Astrocyte (in vitro differentiated cells and primary cell): ENCODE measurements around the gene PXMP4. TPM values are rescaled to one million over a fixed set of nuclear protein-coding genes. Genes with fewer than 3 reads are reported as not detected.

Source experiments
- DNase-seq: peaks from one replicate; pipeline ENCODE4 v3.0.0-alpha.2; 2010; ENCODE audit warnings: low read depth
- FAIRE-seq: peaks from 2 replicates; lab custom pipeline; 2011; peaks lifted over from hg19 to GRCh38; lab: Jason Lieb, UNC
- H2AFZ ChIP-seq: 2 replicates; pipeline ENCODE4 v1.6.0; 2012; ENCODE audit warnings: low read depth, low read length, inconsistent platforms
- H3K27ac ChIP-seq: 2 replicates; pipeline ENCODE4 v1.5.1; 2011; ENCODE audit warnings: low read depth, low read length, inconsistent platforms
- H3K27me3 ChIP-seq: 2 replicates; pipeline ENCODE4 v1.6.0; 2011; ENCODE audit warnings: low read length, inconsistent platforms; ENCODE audit not compliant: insufficient read depth
- H3K36me3 ChIP-seq: 2 replicates; pipeline ENCODE4 v1.5.1; 2011; ENCODE audit warnings: low read length, inconsistent platforms; ENCODE audit not compliant: insufficient read depth
- H3K4me1 ChIP-seq: 2 replicates; pipeline ENCODE4 v1.5.1; 2011; ENCODE audit warnings: low read length, inconsistent platforms; ENCODE audit not compliant: insufficient read depth
- H3K4me2 ChIP-seq: 2 replicates; pipeline ENCODE4 v1.6.0; 2012; ENCODE audit warnings: low read length, inconsistent platforms
- H3K4me3 ChIP-seq: 2 replicates; pipeline ENCODE4 v1.5.1; 2011; ENCODE audit warnings: low read depth, mild to moderate bottlenecking, low read length, inconsistent platforms; ENCODE audit not compliant: insufficient read depth
- H3K79me2 ChIP-seq: 2 replicates; pipeline ENCODE4 v1.6.0; 2012; ENCODE audit warnings: mild to moderate bottlenecking, low read length, inconsistent platforms; ENCODE audit not compliant: insufficient read depth
- H3K9ac ChIP-seq: 2 replicates; pipeline ENCODE4 v1.6.0; 2012; ENCODE audit warnings: mild to moderate bottlenecking, low read length, inconsistent platforms
- H3K9me3 ChIP-seq: 2 replicates; pipeline ENCODE4 v1.5.1; 2012; ENCODE audit warnings: low read depth, mild to moderate bottlenecking, low read length, inconsistent platforms; ENCODE audit not compliant: insufficient read depth
- H4K20me1 ChIP-seq: 2 replicates; pipeline ENCODE4 v1.6.0; 2012; ENCODE audit warnings: low read length, inconsistent platforms; ENCODE audit not compliant: insufficient read depth
- H3K27ac Mint-ChIP-seq: one replicate; pipeline ENCODE4 v1.8.0; 2021; ENCODE audit warnings: mild to moderate bottlenecking, mixed read lengths; ENCODE audit not compliant: unreplicated experiment
- H3K27me3 Mint-ChIP-seq: one replicate; pipeline ENCODE4 v1.8.0; 2021; ENCODE audit warnings: low read depth, mixed read lengths; ENCODE audit not compliant: unreplicated experiment
- H3K36me3 Mint-ChIP-seq: one replicate; pipeline ENCODE4 v1.8.0; 2021; ENCODE audit warnings: low read depth, mixed read lengths; ENCODE audit not compliant: unreplicated experiment
- H3K4me1 Mint-ChIP-seq: one replicate; pipeline ENCODE4 v1.8.0; 2021; ENCODE audit warnings: low read depth, mixed read lengths; ENCODE audit not compliant: unreplicated experiment
- H3K4me3 Mint-ChIP-seq: one replicate; pipeline ENCODE4 v1.8.0; 2021; ENCODE audit warnings: mild to moderate bottlenecking, moderate library complexity, mixed read lengths; ENCODE audit not compliant: unreplicated experiment
- H3K9me3 Mint-ChIP-seq: one replicate; pipeline ENCODE4 v1.8.0; 2021; ENCODE audit warnings: mild to moderate bottlenecking, mixed read lengths; ENCODE audit not compliant: unreplicated experiment
- EZH2 ChIP-seq: IDR thresholded peaks from 2 replicates; pipeline ENCODE4 v1.6.1; 2012; ENCODE audit warnings: mild to moderate bottlenecking, low read length, inconsistent platforms; ENCODE audit not compliant: insufficient read depth
- total RNA-seq: library from RNA; stranded (reverse); gene quantifications from 2 replicates; pipeline ENCODE4 v1.2.1, GENCODE V29; 2021
- TF ChIP-seq, protein P1 (sequence below): IDR thresholded peaks from 2 replicates; pipeline ENCODE4 v1.5.1; 2011; ENCODE audit warnings: low read depth, mild to moderate bottlenecking, inconsistent platforms, low read length, moderate library complexity; ENCODE audit not compliant: insufficient read depth

PXMP4 gene
- total RNA-seq, 1 donor from 2014 or later, result 1.1 TPM

DNA sequence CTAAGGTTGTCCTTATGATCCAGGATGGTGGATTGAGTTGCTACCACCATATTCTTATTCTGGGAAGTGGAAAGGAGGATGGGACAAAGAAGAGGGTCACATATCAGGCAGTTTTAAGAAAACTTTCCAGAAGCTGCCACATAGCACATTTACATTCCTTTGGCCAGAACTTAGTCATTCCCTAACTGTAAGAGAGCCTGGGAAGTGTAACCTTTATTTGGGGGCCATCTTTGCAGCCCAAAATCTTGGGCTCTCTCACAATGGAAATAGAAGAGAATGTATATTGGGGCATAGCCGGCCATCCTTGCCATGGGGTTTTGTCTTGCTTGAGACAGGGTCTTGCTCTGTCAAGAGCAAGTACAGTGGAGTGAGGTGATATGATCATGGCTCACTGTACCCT lies 20.1 kb upstream of the PXMP4 start:
- no peaks in the 10 kb centered on the region for H4K20me1 ChIP-seq
- no peak overlapping the region for H3K4me2 ChIP-seq
- H3K27ac ChIP-seq, result no peak overlapping the region
- H2AFZ ChIP-seq, result no peak overlapping the region
- Mint-ChIP-seq H3K4me3 (no peak overlapping the region), H3K36me3 (peaks cover 5% of the 10 kb centered on the region), H3K9me3 (peaks cover 11% of the 10 kb centered on the region), H3K27ac (peak overlapping the region; percentile 50), H3K27me3 (no peaks in the 10 kb centered on the region), H3K4me1 (peaks cover 3% of the 10 kb centered on the region)
- peaks cover 4% of the 10 kb centered on the region for H3K9me3 ChIP-seq
- DNase-seq (no peak), FAIRE-seq (no peak)
- no peak overlapping the region for H3K9ac ChIP-seq
- H3K4me3 ChIP-seq, result no peak overlapping the region
- H3K36me3 ChIP-seq, result no peaks in the 10 kb centered on the region
- H3K79me2 ChIP-seq, result peaks cover 2% of the 10 kb centered on the region
- no peaks in the 10 kb centered on the region for H3K27me3 ChIP-seq
- no peaks in the 10 kb centered on the region for H3K4me1 ChIP-seq
- TF ChIP-seq, protein P1, sequence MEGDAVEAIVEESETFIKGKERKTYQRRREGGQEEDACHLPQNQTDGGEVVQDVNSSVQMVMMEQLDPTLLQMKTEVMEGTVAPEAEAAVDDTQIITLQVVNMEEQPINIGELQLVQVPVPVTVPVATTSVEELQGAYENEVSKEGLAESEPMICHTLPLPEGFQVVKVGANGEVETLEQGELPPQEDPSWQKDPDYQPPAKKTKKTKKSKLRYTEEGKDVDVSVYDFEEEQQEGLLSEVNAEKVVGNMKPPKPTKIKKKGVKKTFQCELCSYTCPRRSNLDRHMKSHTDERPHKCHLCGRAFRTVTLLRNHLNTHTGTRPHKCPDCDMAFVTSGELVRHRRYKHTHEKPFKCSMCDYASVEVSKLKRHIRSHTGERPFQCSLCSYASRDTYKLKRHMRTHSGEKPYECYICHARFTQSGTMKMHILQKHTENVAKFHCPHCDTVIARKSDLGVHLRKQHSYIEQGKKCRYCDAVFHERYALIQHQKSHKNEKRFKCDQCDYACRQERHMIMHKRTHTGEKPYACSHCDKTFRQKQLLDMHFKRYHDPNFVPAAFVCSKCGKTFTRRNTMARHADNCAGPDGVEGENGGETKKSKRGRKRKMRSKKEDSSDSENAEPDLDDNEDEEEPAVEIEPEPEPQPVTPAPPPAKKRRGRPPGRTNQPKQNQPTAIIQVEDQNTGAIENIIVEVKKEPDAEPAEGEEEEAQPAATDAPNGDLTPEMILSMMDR, result no peak
- TF ChIP-seq EZH2, result no peak

DNA sequence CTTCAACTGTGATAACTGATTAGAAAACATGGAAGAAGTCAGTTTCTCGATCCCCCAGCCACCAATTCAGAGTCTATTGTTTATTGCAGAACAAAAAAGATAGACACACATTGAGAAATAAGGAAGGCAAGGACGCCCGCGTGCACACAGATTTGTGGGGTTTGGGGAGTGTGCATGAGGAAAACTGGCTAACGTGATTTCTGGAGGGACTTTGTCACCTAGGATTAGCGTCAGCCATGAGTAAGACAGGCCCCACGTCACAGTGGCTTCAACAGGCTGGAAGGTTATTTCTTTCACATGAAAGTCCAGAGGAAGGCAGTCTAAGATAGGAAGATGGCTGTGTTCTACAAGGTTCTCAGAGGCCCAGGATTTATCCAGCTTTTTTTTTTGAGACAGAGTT lies 19.4 kb upstream of the PXMP4 start:
- Mint-ChIP-seq H3K4me3 (no peak overlapping the region), H3K27me3 (no peaks in the 10 kb centered on the region), H3K9me3 (peaks cover 11% of the 10 kb centered on the region), H3K27ac (no peak overlapping the region), H3K4me1 (peaks cover 3% of the 10 kb centered on the region), H3K36me3 (peaks cover 4% of the 10 kb centered on the region)
- Histone ChIP-seq H3K4me3 (no peak overlapping the region), H3K36me3 (no peaks in the 10 kb centered on the region), H3K4me2 (no peak overlapping the region), H3K27ac (no peak overlapping the region), H3K9me3 (peaks cover 4% of the 10 kb centered on the region), H3K79me2 (peaks cover 2% of the 10 kb centered on the region), H3K4me1 (no peaks in the 10 kb centered on the region), H3K9ac (no peak overlapping the region), H2AFZ (no peak overlapping the region), H3K27me3 (no peaks in the 10 kb centered on the region), H4K20me1 (no peaks in the 10 kb centered on the region)
- FAIRE-seq (no peak), DNase-seq (no peak)
- TF ChIP-seq, protein P1, result no peak
- no peak for TF ChIP-seq EZH2

DNA sequence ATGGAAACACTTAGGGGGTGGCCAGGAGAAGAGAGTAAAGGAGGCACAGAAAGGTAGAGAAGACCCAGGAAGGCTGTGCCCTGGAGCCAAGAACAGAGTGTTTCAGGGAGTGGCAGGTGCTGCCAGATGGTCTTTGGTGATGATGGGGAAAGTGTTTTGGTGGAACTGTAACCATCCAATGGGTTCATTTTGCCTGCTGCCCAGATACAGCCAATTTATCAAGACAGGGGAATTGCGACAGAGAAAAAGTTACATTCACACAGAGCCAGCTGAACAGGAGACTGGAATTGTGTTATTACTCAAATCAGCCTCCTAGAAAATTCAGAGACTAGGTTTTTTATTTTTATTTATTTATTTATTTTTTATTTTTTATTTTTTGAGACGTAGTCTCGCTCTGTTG lies 16.9 kb upstream of the PXMP4 start:
- DNase-seq, result no peak
- Histone ChIP-seq H3K9me3 (peaks cover 4% of the 10 kb centered on the region), H3K36me3 (no peaks in the 10 kb centered on the region), H4K20me1 (no peaks in the 10 kb centered on the region), H3K4me1 (peaks cover 9% of the 10 kb centered on the region), H3K79me2 (peaks cover 2% of the 10 kb centered on the region), H3K9ac (no peak overlapping the region), H2AFZ (no peak overlapping the region), H3K27ac (no peak overlapping the region), H3K4me2 (no peak overlapping the region), H3K4me3 (no peak overlapping the region), H3K27me3 (no peaks in the 10 kb centered on the region)
- H3K4me3 Mint-ChIP-seq, result no peak overlapping the region
- FAIRE-seq, result no peak
- peaks cover 14% of the 10 kb centered on the region for H3K4me1 Mint-ChIP-seq
- H3K27me3 Mint-ChIP-seq, result no peaks in the 10 kb centered on the region
- H3K9me3 Mint-ChIP-seq, result peaks cover 11% of the 10 kb centered on the region
- H3K27ac Mint-ChIP-seq, result no peak overlapping the region
- peaks cover 4% of the 10 kb centered on the region for H3K36me3 Mint-ChIP-seq
- TF ChIP-seq, protein P1, result no peak
- no peak for TF ChIP-seq EZH2
